Measurements from ENCODE around the gene RTRAF. TPM values are rescaled to one million over a fixed set of nuclear protein-coding genes. Genes with fewer than 3 reads are reported as not detected.

Gene RTRAF
- total RNA-seq, 3 donors from 2014 or later (not counting 1 experiment from before 2014, with no cell fraction given) = 84.3 to 96.5 (median 92.7) TPM

DNA sequence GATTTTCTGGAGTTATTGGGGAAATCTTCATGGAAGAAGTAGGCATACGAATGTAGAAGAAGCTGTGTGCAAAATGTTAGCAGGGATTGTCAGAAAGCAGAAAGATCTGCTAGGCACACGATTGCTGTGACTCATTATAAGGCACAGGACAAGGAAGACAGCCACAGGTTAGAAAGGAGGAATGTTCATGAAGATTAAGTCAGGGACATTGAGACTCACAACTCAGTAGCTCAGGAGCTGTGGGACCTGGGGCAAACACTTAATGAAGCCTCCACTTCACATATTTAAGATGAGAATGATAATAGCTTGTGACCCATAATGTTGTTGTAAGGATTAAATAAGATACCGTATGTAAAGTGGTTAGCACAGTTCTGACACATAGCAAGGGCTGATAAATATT lies 26.6 kb upstream of the RTRAF start:
- TF ChIP-seq, protein P1, sequence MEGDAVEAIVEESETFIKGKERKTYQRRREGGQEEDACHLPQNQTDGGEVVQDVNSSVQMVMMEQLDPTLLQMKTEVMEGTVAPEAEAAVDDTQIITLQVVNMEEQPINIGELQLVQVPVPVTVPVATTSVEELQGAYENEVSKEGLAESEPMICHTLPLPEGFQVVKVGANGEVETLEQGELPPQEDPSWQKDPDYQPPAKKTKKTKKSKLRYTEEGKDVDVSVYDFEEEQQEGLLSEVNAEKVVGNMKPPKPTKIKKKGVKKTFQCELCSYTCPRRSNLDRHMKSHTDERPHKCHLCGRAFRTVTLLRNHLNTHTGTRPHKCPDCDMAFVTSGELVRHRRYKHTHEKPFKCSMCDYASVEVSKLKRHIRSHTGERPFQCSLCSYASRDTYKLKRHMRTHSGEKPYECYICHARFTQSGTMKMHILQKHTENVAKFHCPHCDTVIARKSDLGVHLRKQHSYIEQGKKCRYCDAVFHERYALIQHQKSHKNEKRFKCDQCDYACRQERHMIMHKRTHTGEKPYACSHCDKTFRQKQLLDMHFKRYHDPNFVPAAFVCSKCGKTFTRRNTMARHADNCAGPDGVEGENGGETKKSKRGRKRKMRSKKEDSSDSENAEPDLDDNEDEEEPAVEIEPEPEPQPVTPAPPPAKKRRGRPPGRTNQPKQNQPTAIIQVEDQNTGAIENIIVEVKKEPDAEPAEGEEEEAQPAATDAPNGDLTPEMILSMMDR (IDR thresholded peaks at IDR 0.05) = no peak
- peak overlapping the region; percentile 79 to 94 for H3K27ac Mint-ChIP-seq
- DNase-seq (no peak), ATAC-seq (peak in 1 of 3 donors; percentile 25)
- H3K27me3 Mint-ChIP-seq (ENCODE audit: low read depth in 2 of 2) = no peaks in the 10 kb centered on the region
- WGBS (ENCODE audit: insufficient coverage) = 70% methylated on average over 2 of the region's 3 CpGs
- H3K4me1 Mint-ChIP-seq = peaks cover 81 to 86% of the 10 kb centered on the region in 2 donors
- Histone ChIP-seq H3K27me3 (ENCODE audit: control insufficient read depth, insufficient read depth, low read length) (no peaks in the 10 kb centered on the region), H3K36me3 (ENCODE audit: control insufficient read depth, insufficient read depth, low read length) (peaks cover 53% of the 10 kb centered on the region), H3K4me1 (ENCODE audit: control insufficient read depth, insufficient read depth, low read length) (no peaks in the 10 kb centered on the region), H3K27ac (ENCODE audit: low read length) (no peak overlapping the region), H3K4me3 (ENCODE audit: low read length) (no peak overlapping the region), H3K9me3 (ENCODE audit: control insufficient read depth, insufficient read depth, low read length) (no peaks in the 10 kb centered on the region)
- peaks cover 27% of the 10 kb centered on the region for H3K36me3 Mint-ChIP-seq
- H3K9me3 Mint-ChIP-seq = peaks cover 0 to 6% of the 10 kb centered on the region in 2 donors
- H3K4me3 Mint-ChIP-seq = peak overlapping the region; percentile 72
- intact Hi-C loops (cut with micrococcal nuclease) = no loop called here

DNA sequence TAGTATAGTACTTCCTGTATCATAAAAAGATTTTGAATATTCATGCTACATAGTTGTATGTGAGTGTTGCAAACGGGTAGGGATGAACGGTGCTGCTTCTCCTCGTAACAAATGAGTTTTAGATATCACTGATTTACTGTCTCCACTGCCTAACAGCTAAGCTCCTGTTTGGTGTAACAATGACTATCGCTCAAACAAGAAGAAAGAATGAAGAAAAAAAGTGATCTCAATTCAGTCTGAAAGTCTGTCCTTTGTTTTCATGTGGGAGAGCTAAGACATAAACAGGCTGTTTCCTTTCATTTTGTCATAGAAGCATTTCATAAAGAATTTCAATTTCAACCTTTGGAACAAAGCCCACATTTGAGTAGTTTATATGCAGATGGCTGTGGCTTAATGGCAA lies 26.1 kb upstream of the RTRAF start:
- Histone ChIP-seq H3K4me1 (ENCODE audit: control insufficient read depth, insufficient read depth, low read length) (no peaks in the 10 kb centered on the region), H3K27ac (ENCODE audit: low read length) (peak overlapping the region; percentile 35), H3K36me3 (ENCODE audit: control insufficient read depth, insufficient read depth, low read length) (peaks cover 54% of the 10 kb centered on the region), H3K27me3 (ENCODE audit: control insufficient read depth, insufficient read depth, low read length) (no peaks in the 10 kb centered on the region), H3K9me3 (ENCODE audit: control insufficient read depth, insufficient read depth, low read length) (no peaks in the 10 kb centered on the region), H3K4me3 (ENCODE audit: low read length) (no peak overlapping the region)
- TF ChIP-seq, protein P1 (IDR thresholded peaks at IDR 0.05) = no peak
- H3K4me1 Mint-ChIP-seq = peaks cover 80 to 87% of the 10 kb centered on the region in 2 donors
- intact Hi-C loops (cut with micrococcal nuclease) = no loop called here
- WGBS (ENCODE audit: insufficient coverage) = 45% methylated on average over 3 of the region's 4 CpGs
- H3K4me3 Mint-ChIP-seq = peak overlapping the region; percentile 72
- DNase-seq (peak in 1 of 2 donors; percentile 33), ATAC-seq (peak in 1 of 3 donors; percentile 24)
- peaks cover 0 to 6% of the 10 kb centered on the region in 2 donors for H3K9me3 Mint-ChIP-seq
- peaks cover 25% of the 10 kb centered on the region for H3K36me3 Mint-ChIP-seq
- H3K27ac Mint-ChIP-seq = peak overlapping the region; percentile 79 to 94
- H3K27me3 Mint-ChIP-seq (ENCODE audit: low read depth in 2 of 2) = no peaks in the 10 kb centered on the region

DNA sequence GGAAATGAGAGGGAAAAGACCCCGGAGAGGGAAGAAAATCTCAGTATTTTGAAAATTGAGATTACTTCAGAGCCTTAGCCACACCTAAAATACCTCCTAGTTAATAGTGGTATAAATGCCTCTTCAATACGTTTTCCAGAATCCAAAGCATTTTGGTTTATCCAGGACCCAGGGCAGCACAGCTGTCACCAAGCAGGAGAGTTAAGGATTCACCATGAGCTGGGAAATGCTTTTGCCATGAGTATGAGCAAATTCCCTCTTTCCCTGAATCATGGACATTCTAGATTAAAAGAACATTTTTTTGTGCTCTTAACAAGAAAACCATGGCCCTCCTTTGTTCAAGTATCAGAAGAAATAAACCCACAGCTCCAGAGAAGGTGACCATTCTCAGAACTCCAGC lies 21.8 kb upstream of the RTRAF start:
- 86% methylated on average over 1 of the region's 2 CpGs for WGBS (ENCODE audit: insufficient coverage)
- Mint-ChIP-seq H3K36me3 (no peaks in the 10 kb centered on the region), H3K27ac (peak overlapping the region; percentile 76 to 80), H3K9me3 (no peaks in the 10 kb centered on the region), H3K4me3 (no peak overlapping the region), H3K27me3 (ENCODE audit: low read depth in 2 of 2) (no peaks in the 10 kb centered on the region), H3K4me1 (peaks cover 66 to 76% of the 10 kb centered on the region in 2 donors)
- DNase-seq (no peak), ATAC-seq (no peak)
- Histone ChIP-seq H3K27ac (ENCODE audit: low read length) (no peak overlapping the region), H3K9me3 (ENCODE audit: control insufficient read depth, insufficient read depth, low read length) (no peaks in the 10 kb centered on the region), H3K27me3 (ENCODE audit: control insufficient read depth, insufficient read depth, low read length) (no peaks in the 10 kb centered on the region), H3K4me3 (ENCODE audit: low read length) (no peak overlapping the region), H3K4me1 (ENCODE audit: control insufficient read depth, insufficient read depth, low read length) (no peaks in the 10 kb centered on the region), H3K36me3 (ENCODE audit: control insufficient read depth, insufficient read depth, low read length) (peaks cover 46% of the 10 kb centered on the region)
- TF ChIP-seq, protein P1 (IDR thresholded peaks at IDR 0.05) = no peak
- intact Hi-C loops (cut with micrococcal nuclease) = no loop called here

All from natural killer cell (primary cell).